Measurements from ENCODE around the gene INSRR. TPM values are rescaled to one million over a fixed set of nuclear protein-coding genes. Genes with fewer than 3 reads are reported as not detected.

Gene INSRR
- total RNA-seq, 3 donors from 2014 or later = 0.15 to 0.33 TPM; not detected in 1

DNA sequence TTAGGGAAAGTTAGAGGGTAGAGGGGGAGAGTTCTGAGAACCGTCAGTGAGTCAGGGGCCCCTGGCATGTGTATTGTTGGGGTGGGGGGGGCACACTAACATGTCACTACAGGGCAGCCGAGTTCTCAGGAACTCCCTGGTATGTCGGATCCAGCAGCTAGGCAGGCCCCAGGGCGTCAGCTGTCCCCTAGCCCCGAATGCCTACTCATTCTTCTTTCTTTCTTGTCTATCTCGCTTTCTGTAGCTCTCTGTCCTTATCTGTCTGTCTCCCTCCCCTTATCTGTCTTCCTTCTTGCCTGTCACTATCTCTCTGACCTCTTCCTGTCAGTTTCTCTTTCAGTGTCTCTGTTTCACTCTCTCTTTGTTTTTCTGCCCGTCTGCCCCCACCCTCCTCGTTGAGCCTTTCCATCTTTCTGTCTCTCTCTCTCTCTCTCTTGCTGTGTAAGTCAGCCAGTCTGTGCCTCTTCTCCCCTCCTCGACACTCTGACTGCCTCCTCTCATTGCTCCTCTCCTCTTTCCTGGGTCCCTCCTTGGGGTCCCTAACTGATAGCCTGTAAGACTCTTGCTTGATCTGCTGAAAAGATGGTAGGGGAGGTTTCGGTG is 4.2 kb upstream of the INSRR start:
- TF ChIP-seq POLR2A (IDR thresholded peaks at IDR 0.05) (no peak), POLR2AphosphoS5 (IDR thresholded peaks at IDR 0.05) (no peak)
- TF ChIP-seq, protein P1, sequence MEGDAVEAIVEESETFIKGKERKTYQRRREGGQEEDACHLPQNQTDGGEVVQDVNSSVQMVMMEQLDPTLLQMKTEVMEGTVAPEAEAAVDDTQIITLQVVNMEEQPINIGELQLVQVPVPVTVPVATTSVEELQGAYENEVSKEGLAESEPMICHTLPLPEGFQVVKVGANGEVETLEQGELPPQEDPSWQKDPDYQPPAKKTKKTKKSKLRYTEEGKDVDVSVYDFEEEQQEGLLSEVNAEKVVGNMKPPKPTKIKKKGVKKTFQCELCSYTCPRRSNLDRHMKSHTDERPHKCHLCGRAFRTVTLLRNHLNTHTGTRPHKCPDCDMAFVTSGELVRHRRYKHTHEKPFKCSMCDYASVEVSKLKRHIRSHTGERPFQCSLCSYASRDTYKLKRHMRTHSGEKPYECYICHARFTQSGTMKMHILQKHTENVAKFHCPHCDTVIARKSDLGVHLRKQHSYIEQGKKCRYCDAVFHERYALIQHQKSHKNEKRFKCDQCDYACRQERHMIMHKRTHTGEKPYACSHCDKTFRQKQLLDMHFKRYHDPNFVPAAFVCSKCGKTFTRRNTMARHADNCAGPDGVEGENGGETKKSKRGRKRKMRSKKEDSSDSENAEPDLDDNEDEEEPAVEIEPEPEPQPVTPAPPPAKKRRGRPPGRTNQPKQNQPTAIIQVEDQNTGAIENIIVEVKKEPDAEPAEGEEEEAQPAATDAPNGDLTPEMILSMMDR (IDR thresholded peaks at IDR 0.05) = no peak

GRCh38 chr1:156862584-156862983 is 3.7 kb upstream of the INSRR start:
- no peak for DNase-seq (ENCODE audit: low spot score in 2 of 2)
- TF ChIP-seq POLR2A (IDR thresholded peaks at IDR 0.05) (no peak), POLR2AphosphoS5 (IDR thresholded peaks at IDR 0.05) (no peak)
- TF ChIP-seq, protein P1 (IDR thresholded peaks at IDR 0.05) = no peak
- H3K27me3 ChIP-seq = peaks cover 0 to 72% of the 10 kb centered on the region in 2 donors

More for the DNA sequence above, 4.2 kb upstream of the INSRR start:
- intact Hi-C loops (cut with DNase I; ENCODE audit: low total_unique reads) = loop anchor here (10.0 kb wide), 1 partner anchor 138 kb away; the partner anchor contains the start of genes ISG20L2 and METTL25B
- Histone ChIP-seq H3K27me3 (peaks cover 0 to 72% of the 10 kb centered on the region in 2 donors), H3K4me3 (no peak overlapping the region), H3K27ac (no peak overlapping the region), H3K4me1 (peaks cover 7 to 14% of the 10 kb centered on the region in 2 donors), H3K9me3 (no peaks in the 10 kb centered on the region), H3K36me3 (no peaks in the 10 kb centered on the region)
- DNase-seq (ENCODE audit: low spot score in 2 of 2) = no peak

DNA sequence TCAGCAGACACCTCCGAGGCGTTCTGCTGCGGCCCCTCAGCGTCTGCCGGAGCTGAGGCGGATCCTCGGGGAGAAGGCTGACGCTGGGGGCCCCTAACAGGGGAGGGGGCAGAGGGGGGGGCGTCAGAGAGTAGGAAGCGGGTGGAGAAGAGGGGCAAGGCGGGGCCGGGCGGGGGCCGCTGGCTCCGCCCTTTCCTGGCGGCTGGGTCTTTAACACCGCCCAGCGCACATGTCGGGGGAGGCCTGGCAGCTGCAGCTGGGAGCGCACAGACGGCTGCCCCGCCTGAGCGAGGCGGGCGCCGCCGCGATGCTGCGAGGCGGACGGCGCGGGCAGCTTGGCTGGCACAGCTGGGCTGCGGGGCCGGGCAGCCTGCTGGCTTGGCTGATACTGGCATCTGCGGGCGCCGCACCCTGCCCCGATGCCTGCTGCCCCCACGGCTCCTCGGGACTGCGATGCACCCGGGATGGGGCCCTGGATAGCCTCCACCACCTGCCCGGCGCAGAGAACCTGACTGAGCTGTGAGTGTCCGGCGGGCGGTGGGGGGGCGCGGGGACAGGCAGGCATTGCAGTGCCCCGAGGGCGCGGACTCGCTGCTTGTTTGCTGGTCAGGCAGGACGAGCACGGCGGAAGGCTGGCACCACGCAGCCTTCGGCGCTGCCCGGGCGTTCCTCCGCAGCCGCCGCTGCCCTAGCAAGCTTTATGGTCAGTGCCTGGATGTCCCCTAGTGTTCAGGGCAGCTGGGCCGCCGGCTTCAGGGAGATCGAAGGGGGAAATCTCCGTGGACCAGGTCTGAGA is 1.9 kb upstream of the INSRR start, which contains the start of gene NTRK1:
TSS of gene NTRK1 (plus strand) at position 238 of the 796 bp plus-strand sequence. CDS start at position 308, 70 bp downstream.
- DNase-seq (ENCODE audit: low spot score in 2 of 2) = no peak
- intact Hi-C loops (cut with DNase I; ENCODE audit: low total_unique reads) = loop anchor here (10.0 kb wide), 1 partner anchor 136 kb away; the partner anchor contains the start of genes ISG20L2 and METTL25B
- peaks cover 0 to 67% of the 10 kb centered on the region in 2 donors for H3K27me3 ChIP-seq

More at GRCh38 chr1:156862584-156862983, 3.7 kb upstream of the INSRR start:
- no peak overlapping the region for H3K4me3 ChIP-seq
- intact Hi-C loops (cut with DNase I; ENCODE audit: low total_unique reads) = loop anchor here (10.0 kb wide), 1 partner anchor 138 kb away; the partner anchor contains the start of genes ISG20L2 and METTL25B
- H3K4me1 ChIP-seq = peaks cover 7 to 14% of the 10 kb centered on the region in 2 donors
- no peaks in the 10 kb centered on the region for H3K36me3 ChIP-seq
- H3K27ac ChIP-seq = no peak overlapping the region
- H3K9me3 ChIP-seq = no peaks in the 10 kb centered on the region

DNA sequence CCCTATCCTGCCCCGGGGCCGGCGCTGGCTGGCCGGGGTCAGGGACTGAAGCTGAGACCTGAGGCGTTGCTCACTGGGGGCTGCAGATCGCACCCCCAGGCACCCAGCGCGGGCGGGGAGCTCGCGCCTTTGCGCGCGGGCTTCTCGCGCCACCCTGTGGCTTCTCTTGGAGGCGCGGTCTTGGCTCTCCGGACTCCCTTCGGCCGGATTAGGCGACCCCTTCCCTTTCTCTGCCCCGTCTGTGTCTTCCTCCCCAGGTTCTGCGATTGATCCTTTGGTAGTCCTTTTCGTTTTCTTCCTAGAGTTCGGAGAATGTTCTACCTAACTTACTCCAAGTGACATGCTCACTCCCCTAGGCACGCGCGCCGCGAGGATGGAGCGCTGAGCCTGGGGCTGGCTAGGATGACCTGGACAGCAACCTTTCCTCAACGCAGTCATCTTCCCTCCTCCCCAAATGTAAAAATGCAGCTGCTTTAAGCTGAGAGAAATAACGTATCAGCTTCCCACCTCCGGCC is 1.3 kb upstream of the INSRR start:
- Histone ChIP-seq H3K27ac (peak overlapping the region in 1 of 2 donors; percentile 63), H3K27me3 (peaks cover 0 to 67% of the 10 kb centered on the region in 2 donors), H3K36me3 (no peaks in the 10 kb centered on the region), H3K4me3 (peak overlapping the region; percentile 30 to 64 (median 47)), H3K9me3 (no peaks in the 10 kb centered on the region), H3K4me1 (peaks cover 7 to 14% of the 10 kb centered on the region in 2 donors)
- TF ChIP-seq, protein P1 (IDR thresholded peaks at IDR 0.05) = peak; percentile 41 to 65 (median 62)
- TF ChIP-seq POLR2A (IDR thresholded peaks at IDR 0.05) = no peak
- DNase-seq (ENCODE audit: low spot score in 2 of 2) = no peak
- intact Hi-C loops (cut with DNase I; ENCODE audit: low total_unique reads) = loop anchor here (10.0 kb wide), 1 partner anchor 135 kb away; the partner anchor contains the start of genes ISG20L2 and METTL25B

More for the DNA sequence above, 1.9 kb upstream of the INSRR start, which contains the start of gene NTRK1:
- H3K27ac ChIP-seq = peak within 1 kb of the TSS in 1 of 2 donors; percentile 63
- H3K36me3 ChIP-seq = no peaks in the 10 kb centered on the region
- no peaks in the 10 kb centered on the region for H3K9me3 ChIP-seq
- no peak for TF ChIP-seq POLR2A (IDR thresholded peaks at IDR 0.05)
- TF ChIP-seq, protein P1 (IDR thresholded peaks at IDR 0.05) = no peak
- TF ChIP-seq POLR2AphosphoS5 (IDR thresholded peaks at IDR 0.05) = no peak
- H3K4me1 ChIP-seq = peaks cover 7 to 14% of the 10 kb centered on the region in 2 donors
- H3K4me3 ChIP-seq = peak within 1 kb of the TSS; percentile 30 to 64 (median 47)
